ENCODE measurements around the gene AK8. TPM values are rescaled to one million over a fixed set of nuclear protein-coding genes. Genes with fewer than 3 reads are reported as not detected.

The AK8 gene
- total RNA-seq, 1 experiment from 2014 or later, result 1.9 TPM

DNA sequence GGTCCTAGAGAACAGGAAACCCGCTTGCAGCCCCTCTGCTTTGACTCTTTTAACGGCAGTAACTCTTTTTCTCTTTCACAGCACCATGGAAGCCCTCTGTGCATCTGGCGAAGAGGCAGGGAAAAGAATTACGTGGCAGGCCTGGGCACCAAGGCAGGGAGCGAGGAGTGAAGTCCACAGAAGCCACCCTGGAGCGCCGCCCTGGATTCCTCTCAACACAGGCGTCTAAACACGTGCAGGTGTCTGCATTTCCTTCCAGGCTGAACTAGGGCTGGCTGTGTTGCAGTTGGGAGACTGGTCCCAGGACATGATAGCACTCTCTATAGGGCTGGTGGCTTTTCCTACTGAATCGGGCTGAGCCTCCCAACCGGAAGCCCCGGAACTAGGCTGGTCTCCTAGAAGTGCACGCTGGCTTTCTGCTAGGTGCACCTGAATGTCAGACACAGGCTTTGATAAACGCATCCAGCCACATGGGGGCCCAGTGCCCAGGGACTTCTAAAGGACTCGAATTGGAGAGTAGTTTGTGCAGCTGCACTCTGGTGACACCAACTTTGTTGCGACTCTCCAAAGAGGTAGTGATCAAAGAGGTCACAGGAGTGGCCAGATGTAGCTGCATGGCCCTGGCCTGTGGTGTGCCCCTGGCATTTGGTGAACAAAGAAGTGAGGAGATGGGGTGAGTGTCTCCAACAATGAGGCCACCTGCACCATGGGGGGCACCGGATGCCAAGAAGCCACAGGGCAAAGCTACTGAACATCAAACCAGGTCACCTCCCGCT lies 54.5 kb downstream of the AK8 start:
- Histone ChIP-seq H3K4me3 (no peak overlapping the region), H3K27me3 (no peaks in the 10 kb centered on the region), H3K9me3 (no peaks in the 10 kb centered on the region), H3K36me3 (no peaks in the 10 kb centered on the region)
- no peak for DNase-seq

DNA sequence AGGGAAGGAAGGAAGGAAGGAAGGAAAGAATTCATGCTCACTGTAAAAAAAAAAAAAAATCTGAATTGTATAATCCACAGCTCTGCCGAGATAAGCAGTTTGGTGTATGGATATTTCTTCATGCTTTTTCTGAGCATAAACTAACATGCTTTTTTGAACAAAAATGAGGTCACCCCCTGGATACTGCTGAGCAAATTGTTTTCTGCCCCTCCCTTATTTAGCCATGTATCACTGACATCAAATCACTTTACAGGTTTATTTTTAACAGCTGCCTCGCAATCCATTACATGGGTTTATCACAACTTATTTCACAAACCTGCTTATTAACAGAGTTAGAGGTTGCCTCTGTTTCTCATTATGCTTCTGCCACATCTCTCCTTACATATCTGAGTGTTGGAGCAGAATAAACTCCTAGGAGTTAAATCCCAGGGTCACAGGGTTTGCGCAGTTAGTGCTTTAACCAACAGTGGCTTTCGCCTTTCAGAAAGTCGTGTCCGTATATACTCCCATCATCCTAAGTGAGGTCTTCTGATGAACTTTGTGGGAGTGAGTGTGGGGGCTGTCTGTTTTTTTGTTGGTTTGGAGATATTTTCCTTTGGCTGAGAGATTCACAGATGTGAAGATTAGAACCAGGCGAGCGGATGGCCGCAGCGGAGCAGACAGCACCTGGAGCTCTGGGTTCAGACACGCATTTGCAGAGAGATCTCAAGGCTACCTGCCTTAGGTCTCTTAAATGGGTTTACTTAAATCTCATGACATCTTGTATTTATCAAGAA lies 57.7 kb downstream of the AK8 start:
- Histone ChIP-seq H3K4me3 (no peak overlapping the region), H3K27me3 (no peaks in the 10 kb centered on the region), H3K9me3 (no peaks in the 10 kb centered on the region), H3K36me3 (no peaks in the 10 kb centered on the region)
- DNase-seq, result no peak

DNA sequence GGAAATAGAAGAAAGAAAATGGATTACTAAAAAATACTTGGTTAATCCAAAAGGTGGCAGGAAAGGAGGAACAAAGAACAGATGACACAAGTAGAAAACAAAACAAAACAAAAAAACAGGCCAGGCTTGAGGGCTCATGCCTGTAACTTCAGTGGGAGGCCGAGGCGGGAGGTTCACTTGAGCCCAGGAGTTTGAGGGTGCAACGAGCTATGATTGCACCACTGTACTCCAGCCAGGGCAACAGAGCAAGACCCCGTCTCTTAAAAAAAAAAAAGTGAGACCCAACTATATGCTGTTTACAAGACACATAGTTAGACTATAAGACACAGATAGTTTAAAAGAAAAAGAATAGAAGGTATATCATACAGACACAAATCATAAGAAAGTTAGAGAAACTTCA lies 59.5 kb downstream of the AK8 start:
- no peaks in the 10 kb centered on the region for H3K36me3 ChIP-seq
- no peaks in the 10 kb centered on the region for H3K27me3 ChIP-seq
- H3K9me3 ChIP-seq, result no peaks in the 10 kb centered on the region
- no peak overlapping the region for H3K4me3 ChIP-seq
- no peak for DNase-seq

DNA sequence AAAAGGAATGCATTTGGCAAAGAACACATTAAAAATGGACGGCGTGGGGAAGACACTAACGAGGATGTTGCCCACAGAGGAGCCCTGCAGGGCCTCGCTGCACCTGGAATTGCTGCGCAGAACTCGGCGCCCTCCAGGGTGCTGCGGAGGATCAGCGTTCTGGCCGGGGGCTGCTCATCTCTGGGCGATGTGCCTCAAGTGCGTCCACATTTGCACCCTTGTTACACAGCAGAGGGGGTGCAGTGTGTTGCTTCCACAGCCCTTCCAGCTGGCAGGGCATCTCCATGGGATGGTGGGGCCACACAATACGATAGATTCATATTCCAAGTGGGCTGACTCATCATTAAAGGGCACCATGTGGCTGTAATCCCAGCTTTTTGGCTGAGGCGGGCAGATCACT lies 63.1 kb downstream of the AK8 start:
- no peaks in the 10 kb centered on the region for H3K27me3 ChIP-seq
- no peaks in the 10 kb centered on the region for H3K9me3 ChIP-seq
- DNase-seq, result no peak
- H3K36me3 ChIP-seq, result no peaks in the 10 kb centered on the region
- no peak overlapping the region for H3K4me3 ChIP-seq

DNA sequence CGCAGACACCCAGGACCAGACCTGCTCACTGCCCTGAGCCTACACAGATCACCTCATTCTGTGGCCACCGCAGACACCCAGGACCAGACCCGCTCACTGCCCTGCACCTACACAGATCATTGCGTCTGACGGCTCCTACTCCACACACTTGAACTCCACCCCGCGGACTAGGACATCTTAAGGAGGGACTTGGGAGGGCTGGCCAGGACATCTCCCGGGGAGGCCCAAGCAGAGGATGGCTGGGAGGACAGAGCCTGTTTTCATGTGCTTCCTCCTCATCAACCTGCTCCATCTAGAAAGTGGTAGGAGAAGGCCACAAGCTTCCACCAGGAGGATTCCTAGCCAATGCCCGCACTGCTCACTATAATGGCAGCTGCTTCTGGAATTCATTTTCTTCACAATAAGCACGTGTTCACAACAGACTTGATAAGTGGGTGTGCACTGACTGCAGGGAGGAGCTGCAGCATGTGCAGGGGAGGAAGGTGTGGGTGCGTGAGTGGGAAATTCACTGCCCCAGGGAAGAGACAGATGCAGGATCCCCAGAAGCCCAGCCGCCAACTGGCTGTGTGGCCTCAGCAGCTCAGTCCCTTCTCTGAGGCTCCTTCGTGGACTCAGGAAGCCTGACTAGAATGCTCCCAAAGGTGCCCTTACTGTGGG lies 64.8 kb downstream of the AK8 start:
- no peaks in the 10 kb centered on the region for H3K27me3 ChIP-seq

DNA sequence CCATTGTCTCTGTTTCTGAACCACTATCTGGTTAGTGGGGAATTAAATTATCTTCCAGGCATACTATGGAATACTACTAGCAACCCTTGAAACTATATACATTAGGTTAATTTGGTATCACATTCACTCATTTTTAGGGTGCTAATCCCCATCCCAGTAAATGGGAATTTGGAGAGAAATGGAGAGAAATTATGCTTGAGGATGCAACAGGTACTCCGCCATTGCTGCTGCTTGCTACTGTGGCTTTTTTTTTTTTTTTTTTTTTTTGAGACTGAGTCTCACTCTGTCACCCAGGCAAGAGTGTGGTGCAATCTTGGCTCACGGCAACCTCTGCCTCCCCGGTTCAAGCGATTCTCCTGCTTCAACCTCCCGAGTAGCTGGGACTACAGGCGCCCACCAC lies 66.1 kb downstream of the AK8 start:
- Histone ChIP-seq H3K27me3 (no peaks in the 10 kb centered on the region), H3K36me3 (no peaks in the 10 kb centered on the region), H3K9me3 (no peaks in the 10 kb centered on the region)

More for the DNA sequence above, 64.8 kb downstream of the AK8 start:
- Histone ChIP-seq H3K36me3 (no peaks in the 10 kb centered on the region), H3K4me3 (no peak overlapping the region), H3K9me3 (no peaks in the 10 kb centered on the region)
- DNase-seq, result no peak

DNA sequence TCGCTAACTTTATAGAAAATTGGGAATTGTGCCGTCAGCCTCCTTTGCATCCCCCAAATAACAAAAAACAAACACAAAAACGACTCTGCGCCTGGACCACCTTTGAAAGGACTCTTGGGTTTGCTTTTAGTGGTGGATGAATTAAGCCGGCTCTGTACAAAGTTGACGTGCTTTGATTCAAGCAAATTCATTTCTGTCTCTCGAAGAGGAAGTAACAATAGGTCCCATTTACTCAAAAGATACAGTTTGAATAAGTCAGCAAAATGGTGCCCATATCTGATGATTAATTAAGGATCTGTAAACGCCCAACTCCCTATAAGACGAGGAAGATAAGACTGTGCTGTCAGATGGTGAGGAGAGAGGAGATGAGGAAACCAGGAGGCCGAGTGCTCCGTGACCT lies 67.8 kb downstream of the AK8 start:
- no peaks in the 10 kb centered on the region for H3K9me3 ChIP-seq
- H3K4me3 ChIP-seq, result no peak overlapping the region
- no peak for DNase-seq
- no peaks in the 10 kb centered on the region for H3K27me3 ChIP-seq
- H3K36me3 ChIP-seq, result no peaks in the 10 kb centered on the region

More for the DNA sequence above, 66.1 kb downstream of the AK8 start:
- no peak for DNase-seq
- H3K4me3 ChIP-seq, result no peak overlapping the region

DNA sequence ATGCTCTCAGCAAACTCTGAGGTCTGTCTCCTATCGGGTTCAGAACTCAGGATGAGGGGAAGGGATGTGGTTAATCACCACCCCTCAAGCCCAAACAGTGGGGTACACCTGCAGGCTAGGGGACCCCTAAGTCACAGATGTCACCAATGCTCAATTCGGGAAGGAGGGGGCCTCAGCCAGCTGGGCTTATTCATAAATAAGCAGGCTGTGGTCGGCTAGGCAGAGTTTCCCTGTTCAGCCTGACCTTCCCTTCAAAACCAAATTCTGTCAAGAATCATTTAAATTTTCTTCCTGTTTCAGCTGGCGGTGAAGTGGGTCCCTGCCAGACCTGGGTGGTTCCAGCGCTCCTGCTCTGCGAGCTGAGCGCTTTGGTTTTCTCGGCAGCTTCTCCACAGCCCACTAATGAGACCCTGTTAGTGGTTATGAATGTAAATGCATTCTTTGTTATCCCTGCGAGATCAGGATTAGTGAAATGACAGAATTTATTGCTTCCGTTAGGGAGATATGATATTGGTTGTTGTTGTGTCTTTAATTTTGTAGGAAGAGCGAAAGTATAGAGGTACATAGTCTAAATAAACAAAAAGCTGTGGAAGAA lies 68.3 kb downstream of the AK8 start:
- H3K27me3 ChIP-seq, result no peaks in the 10 kb centered on the region

DNA sequence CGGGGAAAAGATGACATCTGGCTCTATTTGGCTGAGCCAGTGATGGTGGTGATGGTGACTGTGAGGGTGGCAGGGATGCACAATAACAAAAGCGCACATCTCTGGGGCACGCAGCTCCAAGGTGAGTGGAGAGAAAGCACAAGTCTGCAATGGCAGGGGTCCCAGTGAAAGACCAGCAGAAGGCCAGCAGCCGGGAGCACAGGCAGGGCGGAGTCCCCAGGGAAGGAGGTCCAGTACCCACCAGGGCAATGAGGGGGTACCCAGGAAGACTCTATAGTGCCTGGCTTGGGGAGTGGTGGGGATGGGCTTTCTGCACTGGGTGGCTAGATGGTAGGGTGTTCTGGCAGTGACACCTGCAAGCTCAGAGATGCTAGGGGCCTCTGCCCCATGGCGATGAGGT lies 69.4 kb downstream of the AK8 start:
- DNase-seq, result no peak

More for the DNA sequence above, 68.3 kb downstream of the AK8 start:
- H3K4me3 ChIP-seq, result no peak overlapping the region
- H3K9me3 ChIP-seq, result no peaks in the 10 kb centered on the region
- H3K36me3 ChIP-seq, result no peaks in the 10 kb centered on the region
- no peak for DNase-seq

DNA sequence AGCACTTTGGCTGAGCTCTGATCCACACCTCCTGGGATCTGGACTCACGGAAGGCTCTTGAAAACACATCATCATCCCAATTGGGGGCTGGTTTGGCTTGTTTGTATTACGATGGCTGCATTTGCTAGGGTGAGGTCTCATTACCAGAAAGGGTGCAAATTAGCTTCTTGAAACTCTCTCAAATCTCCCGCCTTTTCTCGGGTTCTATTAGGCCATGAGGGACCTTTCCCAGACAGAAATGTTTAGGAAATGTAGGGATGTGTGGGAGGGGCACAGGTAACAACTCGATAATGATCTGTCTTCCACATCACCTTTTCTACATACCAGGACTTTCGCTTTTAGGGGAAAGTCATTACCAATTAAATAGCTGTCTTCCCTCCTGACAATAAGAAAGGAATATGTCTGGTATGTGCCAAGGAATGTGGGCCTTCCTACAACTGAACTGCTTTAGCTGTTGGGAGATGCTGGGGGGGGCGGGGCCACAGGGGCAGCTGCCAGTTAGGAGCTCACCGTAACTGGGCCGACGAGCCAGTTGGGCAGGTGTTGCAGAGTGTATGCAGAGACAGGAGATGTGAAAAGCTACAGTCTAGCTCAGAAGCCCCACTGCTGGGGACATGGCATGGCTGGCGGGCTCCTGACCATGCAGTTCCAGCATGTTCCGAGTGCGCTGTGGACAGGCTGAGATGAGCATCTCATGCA lies 71.2 kb downstream of the AK8 start:
- no peaks in the 10 kb centered on the region for H3K27me3 ChIP-seq
- no peak for DNase-seq
- H3K4me3 ChIP-seq, result no peak overlapping the region
- H3K36me3 ChIP-seq, result no peaks in the 10 kb centered on the region
- no peaks in the 10 kb centered on the region for H3K9me3 ChIP-seq

More for the DNA sequence above, 69.4 kb downstream of the AK8 start:
- Histone ChIP-seq H3K27me3 (no peaks in the 10 kb centered on the region), H3K36me3 (no peaks in the 10 kb centered on the region), H3K9me3 (no peaks in the 10 kb centered on the region), H3K4me3 (no peak overlapping the region)

DNA sequence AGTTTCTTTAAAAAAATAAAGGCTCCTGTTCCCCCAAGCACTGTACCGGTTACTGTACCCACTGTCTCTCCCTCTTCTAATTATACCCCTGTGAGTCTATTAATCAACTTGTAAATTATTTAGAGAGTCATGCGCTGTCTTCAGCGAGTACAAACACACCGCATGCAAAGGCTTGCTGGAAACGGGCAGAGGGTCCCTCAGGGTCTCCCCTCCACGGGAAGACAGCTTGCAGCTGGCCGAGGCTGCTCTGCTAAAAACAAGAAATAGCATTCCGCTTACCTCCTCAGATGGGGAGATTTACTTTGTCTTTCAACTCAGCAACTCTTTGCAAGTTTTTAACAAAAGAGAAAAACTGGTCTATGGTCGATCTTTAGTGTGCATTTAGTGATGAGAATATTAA lies 71.8 kb downstream of the AK8 start:
- DNase-seq, result no peak
- Histone ChIP-seq H3K9me3 (no peaks in the 10 kb centered on the region), H3K4me3 (no peak overlapping the region), H3K36me3 (no peaks in the 10 kb centered on the region), H3K27me3 (no peaks in the 10 kb centered on the region)

DNA sequence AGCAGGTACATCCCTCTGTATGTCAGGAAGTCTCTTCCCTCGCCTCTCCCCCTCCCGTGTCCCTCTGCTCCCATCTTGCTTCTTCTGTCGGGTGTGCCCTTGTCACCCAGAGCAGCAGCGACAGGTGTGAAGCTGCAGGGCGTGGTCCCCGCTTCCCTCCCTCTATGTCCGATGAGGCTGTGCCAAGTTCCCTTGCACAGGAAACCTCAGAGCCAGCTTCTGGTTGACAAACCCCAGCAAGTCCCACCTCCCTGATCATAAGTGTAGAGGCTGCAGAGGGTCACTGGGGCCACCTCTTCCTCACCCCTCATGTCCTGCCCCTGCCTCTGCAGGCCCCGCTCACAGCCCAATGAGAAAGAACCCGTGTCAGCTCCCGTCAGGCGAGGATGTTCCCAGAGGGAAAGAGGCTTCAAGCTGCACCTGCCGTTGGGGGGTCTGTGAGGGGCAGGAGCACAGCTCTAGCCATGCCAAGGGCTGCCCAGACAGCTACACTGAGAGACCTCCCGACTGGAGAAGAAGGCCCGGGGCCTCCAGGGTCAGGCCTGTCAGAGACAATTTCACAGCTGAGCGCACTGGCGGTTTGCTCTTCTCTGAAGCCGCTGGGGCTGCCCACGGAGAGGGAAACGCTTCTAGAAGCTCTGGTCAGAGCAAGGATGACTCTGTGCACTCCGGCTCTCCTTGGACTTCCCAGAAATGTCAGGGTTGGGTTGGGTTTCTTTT lies 73.3 kb downstream of the AK8 start:
- no peak overlapping the region for H3K4me3 ChIP-seq
- no peaks in the 10 kb centered on the region for H3K36me3 ChIP-seq
- H3K9me3 ChIP-seq, result no peaks in the 10 kb centered on the region
- H3K27me3 ChIP-seq, result no peaks in the 10 kb centered on the region
- DNase-seq, result no peak

DNA sequence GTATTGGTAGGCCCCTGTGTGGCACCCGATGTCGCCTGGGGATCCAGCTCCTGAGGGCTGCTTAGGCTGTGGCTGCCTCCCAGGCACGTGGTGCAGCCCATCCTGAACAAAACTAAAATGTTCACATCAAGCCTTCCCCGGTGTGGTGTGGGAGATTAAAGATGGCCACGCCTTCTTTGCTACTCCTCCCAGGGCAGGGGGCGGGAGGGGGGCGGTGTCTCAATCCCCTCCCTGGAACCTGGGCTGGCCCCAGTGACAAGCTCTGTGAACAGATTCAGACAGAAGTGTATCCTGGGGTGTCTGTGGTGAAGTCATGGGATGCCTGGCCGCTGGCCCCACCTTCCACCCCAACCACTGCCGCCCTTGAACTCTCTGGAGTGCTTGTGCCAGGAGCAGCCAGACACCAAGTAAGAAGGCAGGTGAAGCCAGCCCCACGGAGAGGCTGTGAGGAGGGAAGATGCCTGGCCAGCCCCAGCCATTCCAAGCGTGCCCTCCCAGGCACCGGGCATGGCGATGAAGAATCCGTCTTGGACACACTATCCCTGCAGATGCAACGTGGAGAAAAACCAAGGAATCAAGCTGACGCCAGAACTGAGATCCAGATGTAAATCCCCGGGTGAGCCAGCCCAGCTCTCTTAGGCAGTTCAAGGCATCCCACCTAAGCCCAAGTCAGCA lies 75.8 kb downstream of the AK8 start:
- Histone ChIP-seq H3K27me3 (no peaks in the 10 kb centered on the region), H3K36me3 (no peaks in the 10 kb centered on the region), H3K9me3 (no peaks in the 10 kb centered on the region), H3K4me3 (no peak overlapping the region)
- no peak for DNase-seq

DNA sequence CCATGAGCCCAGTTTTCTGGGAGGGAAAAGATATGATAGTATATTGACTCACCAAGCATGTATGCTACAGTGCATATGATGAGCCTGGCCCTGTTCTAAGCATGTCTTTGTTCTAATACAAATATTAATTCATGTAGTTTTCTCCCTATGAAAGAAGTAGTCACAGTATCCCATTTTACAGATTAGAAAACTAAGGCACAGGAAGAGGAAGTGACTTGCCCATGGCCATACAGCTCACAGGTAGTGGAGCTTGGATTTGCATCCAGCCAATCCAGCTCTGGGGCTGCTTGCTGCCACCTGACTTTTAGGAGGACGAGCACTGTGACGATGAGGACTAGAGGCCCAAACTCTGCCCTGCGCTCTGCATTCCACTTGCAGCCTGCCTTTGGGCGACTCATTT lies 76.4 kb downstream of the AK8 start:
- H3K27me3 ChIP-seq, result no peaks in the 10 kb centered on the region
- H3K36me3 ChIP-seq, result no peaks in the 10 kb centered on the region
- no peak overlapping the region for H3K4me3 ChIP-seq
- no peak for DNase-seq
- no peaks in the 10 kb centered on the region for H3K9me3 ChIP-seq

DNA sequence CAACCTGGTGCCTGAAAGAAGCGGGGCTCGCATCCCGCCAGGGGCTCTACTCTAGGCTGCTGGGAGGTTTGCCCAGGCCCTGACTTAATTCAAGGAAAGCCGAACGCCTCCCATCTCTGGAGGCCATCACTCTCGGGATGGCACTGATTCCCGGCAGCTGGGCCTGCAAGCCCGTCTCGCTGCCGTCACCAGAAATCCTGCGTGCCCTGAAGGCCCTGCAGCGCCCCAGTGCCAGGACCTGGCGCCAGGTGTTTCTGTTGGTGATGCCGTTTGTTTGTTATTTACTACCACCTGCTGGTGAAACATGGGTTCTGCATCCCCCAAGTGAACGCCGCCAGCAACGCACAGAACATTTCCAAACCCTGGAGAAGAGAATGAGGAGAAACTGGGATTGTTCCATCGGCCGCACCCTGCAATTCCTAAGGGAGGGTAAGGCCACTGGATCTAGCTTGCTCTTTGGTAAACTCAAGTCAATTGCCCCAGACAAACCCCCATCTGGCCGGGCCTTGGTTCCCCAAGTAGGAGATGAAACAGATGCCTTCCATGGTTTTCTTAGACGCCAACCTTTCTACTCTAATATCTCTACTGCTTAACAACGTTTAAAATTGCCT lies 77.9 kb downstream of the AK8 start:
- no peaks in the 10 kb centered on the region for H3K9me3 ChIP-seq
- no peaks in the 10 kb centered on the region for H3K36me3 ChIP-seq
- no peak overlapping the region for H3K4me3 ChIP-seq
- DNase-seq, result peak; percentile 66
- no peaks in the 10 kb centered on the region for H3K27me3 ChIP-seq

Measured in MG63 (cell line).